GM12878 (cell line): ENCODE results near the gene TRIOBP. TPM values are rescaled to one million over a fixed set of nuclear protein-coding genes. Genes with fewer than 3 reads are reported as not detected.

Experiments used
- ATF7 ChIP-seq: fragments of 450-650 bp; IDR thresholded peaks from 2 replicates; pipeline ENCODE4 v1.6.1; 2016; ENCODE audit warnings: low read depth, mild to moderate bottlenecking
- BACH1 ChIP-seq: fragments of 450-650 bp; IDR thresholded peaks from 2 replicates; pipeline ENCODE4 v1.6.1; 2017; ENCODE audit warnings: mild to moderate bottlenecking, borderline replicate concordance
- BCLAF1 ChIP-seq: fragments of 450-650 bp; IDR thresholded peaks from 2 replicates; pipeline ENCODE4 v1.6.1; 2017; ENCODE audit warnings: antibody characterized with exemption, mild to moderate bottlenecking, moderate library complexity
- BRCA1 ChIP-seq: IDR thresholded peaks from 2 replicates; pipeline ENCODE4 v1.6.1; 2011; ENCODE audit warnings: low read depth, low read length, improper control_type of control experiment
- EP300 ChIP-seq, 2 experiments: fragments of 150-350 bp in 1 of 2; IDR thresholded peaks; 2 replicates each; pipeline ENCODE4 v1.6.1; 2011 to 2012; ENCODE audit warnings: low read depth in 2 of 2, low read length in 2 of 2, borderline replicate concordance in 1 of 2, improper control_type of control experiment in 1 of 2, inconsistent platforms in 1 of 2; ENCODE audit not compliant: control insufficient read depth in 1 of 2
- HDAC2 ChIP-seq: fragments of 200-600 bp; sonication (generic); IDR thresholded peaks from 2 replicates; pipeline ENCODE4 v1.6.1; 2017
- IRF4 ChIP-seq: IDR thresholded peaks from 2 replicates; pipeline ENCODE4 v1.6.1; 2011; ENCODE audit warnings: low read depth, low read length
- NR2C1 ChIP-seq: fragments of 450-650 bp; IDR thresholded peaks from 2 replicates; pipeline ENCODE4 v1.6.1; 2017; ENCODE audit warnings: antibody characterized with exemption, mild to moderate bottlenecking, moderate library complexity
- POLR2AphosphoS5 ChIP-seq: IDR thresholded peaks from 2 replicates; pipeline ENCODE4 v1.6.1; 2011; ENCODE audit warnings: mild to moderate bottlenecking, low read length, inconsistent platforms
- RELB ChIP-seq: fragments of 450-650 bp; IDR thresholded peaks from 2 replicates; pipeline ENCODE4 v1.6.1; 2017; ENCODE audit warnings: low read depth, mild to moderate bottlenecking, moderate library complexity
- SPI1 ChIP-seq: IDR thresholded peaks from 2 replicates; pipeline ENCODE4 v1.6.1; 2011; ENCODE audit warnings: low read depth, mild to moderate bottlenecking, low read length, moderate library complexity, borderline replicate concordance; ENCODE audit not compliant: insufficient read depth
- SRF ChIP-seq, 2 experiments: IDR thresholded peaks; 2 replicates each; pipeline ENCODE4 v1.6.1; 2011; ENCODE audit warnings: low read depth in 2 of 2, low read length in 2 of 2, mild to moderate bottlenecking in 1 of 2, moderate library complexity in 1 of 2
- WRNIP1 ChIP-seq: IDR thresholded peaks from 2 replicates; pipeline ENCODE4 v1.6.1; 2011; ENCODE audit warnings: low read depth, low read length, improper control_type of control experiment, borderline replicate concordance
- polyA plus RNA-seq, 11 experiments: library from polyadenylated mRNA; depleted of rRNA in 4 of 11; unstranded in 6 of 11; stranded (reverse) in 5 of 11; fragments of >200 nt; fragmentation: Nextera tagmentation in 4 of 11; fragmentation: Illumina TruSeq in 1 of 11; extraction: Ambion mirVana in 4 of 11; extraction: Trizol in 1 of 11; gene quantifications; 1 replicate in 1 of 11; 2 replicates in 10 of 11; pipeline versions ENCODE4 v1.2.1 to v1.2.3, GENCODE V29; 2011 to 2016; ENCODE audit warnings: inconsistent platforms in 2 of 11, missing spikeins in 2 of 11, low read depth in 1 of 11
- total RNA-seq, 4 experiments: library from RNA; depleted of rRNA in 3 of 4; stranded (reverse); fragments of >200 nt in 3 of 4; fragmentation: Illumina TruSeq in 1 of 4; extraction: Trizol in 1 of 4; gene quantifications; 2 replicates each; pipeline versions ENCODE4 v1.2.1 to v1.2.3, GENCODE V29; 2013 to 2021
- TF ChIP-seq, protein P1 (sequence below): fragments of 450-650 bp; IDR thresholded peaks from 2 replicates; pipeline ENCODE4 v1.6.1; 2018; ENCODE audit warnings: mild to moderate bottlenecking, low read depth, moderate library complexity; ENCODE audit not compliant: partially characterized antibody
- TF ChIP-seq, protein P2 (sequence below): fragments of 450-650 bp; IDR thresholded peaks from 2 replicates; pipeline ENCODE4 v1.6.1; 2017; ENCODE audit warnings: mild to moderate bottlenecking, low read depth, inconsistent platforms; ENCODE audit not compliant: poor library complexity, severe bottlenecking
- TF ChIP-seq, protein P3 (sequence below): fragments of 450-650 bp; formaldehyde crosslinking; IDR thresholded peaks from 2 replicates; pipeline ENCODE4 v1.4.0; 2020; ENCODE audit warnings: mild to moderate bottlenecking, moderate library complexity

TRIOBP gene
- total and polyA plus RNA-seq, 10 of the 15 experiments (the other 5 are each of a cell fraction or from before 2014, with no cell fraction given): 0.21 to 23.6 (median 11.9) TPM

- TF ChIP-seq WRNIP1 (no peak), ATF7 (no peak), NR2C1 (no peak), BACH1 (no peak), BRCA1 (no peak), RELB (no peak), BCLAF1 (no peak), POLR2AphosphoS5 (no peak), EP300 (IDR thresholded peaks at IDR 0.05; ENCODE audit: borderline replicate concordance in 1 of 2, control insufficient read depth in 1 of 2, low read depth in 2 of 2, low read length in 2 of 2) (no peak), HDAC2 (no peak), IRF4 (no peak), SPI1 (no peak), SRF (IDR thresholded peaks at IDR 0.05; ENCODE audit: low read depth in 2 of 2, low read length in 2 of 2) (no peak)
- TF ChIP-seq, protein P1, sequence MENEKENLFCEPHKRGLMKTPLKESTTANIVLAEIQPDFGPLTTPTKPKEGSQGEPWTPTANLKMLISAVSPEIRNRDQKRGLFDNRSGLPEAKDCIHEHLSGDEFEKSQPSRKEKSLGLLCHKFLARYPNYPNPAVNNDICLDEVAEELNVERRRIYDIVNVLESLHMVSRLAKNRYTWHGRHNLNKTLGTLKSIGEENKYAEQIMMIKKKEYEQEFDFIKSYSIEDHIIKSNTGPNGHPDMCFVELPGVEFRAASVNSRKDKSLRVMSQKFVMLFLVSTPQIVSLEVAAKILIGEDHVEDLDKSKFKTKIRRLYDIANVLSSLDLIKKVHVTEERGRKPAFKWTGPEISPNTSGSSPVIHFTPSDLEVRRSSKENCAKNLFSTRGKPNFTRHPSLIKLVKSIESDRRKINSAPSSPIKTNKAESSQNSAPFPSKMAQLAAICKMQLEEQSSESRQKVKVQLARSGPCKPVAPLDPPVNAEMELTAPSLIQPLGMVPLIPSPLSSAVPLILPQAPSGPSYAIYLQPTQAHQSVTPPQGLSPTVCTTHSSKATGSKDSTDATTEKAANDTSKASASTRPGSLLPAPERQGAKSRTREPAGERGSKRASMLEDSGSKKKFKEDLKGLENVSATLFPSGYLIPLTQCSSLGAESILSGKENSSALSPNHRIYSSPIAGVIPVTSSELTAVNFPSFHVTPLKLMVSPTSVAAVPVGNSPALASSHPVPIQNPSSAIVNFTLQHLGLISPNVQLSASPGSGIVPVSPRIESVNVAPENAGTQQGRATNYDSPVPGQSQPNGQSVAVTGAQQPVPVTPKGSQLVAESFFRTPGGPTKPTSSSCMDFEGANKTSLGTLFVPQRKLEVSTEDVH: no peak
- TF ChIP-seq, protein P2, sequence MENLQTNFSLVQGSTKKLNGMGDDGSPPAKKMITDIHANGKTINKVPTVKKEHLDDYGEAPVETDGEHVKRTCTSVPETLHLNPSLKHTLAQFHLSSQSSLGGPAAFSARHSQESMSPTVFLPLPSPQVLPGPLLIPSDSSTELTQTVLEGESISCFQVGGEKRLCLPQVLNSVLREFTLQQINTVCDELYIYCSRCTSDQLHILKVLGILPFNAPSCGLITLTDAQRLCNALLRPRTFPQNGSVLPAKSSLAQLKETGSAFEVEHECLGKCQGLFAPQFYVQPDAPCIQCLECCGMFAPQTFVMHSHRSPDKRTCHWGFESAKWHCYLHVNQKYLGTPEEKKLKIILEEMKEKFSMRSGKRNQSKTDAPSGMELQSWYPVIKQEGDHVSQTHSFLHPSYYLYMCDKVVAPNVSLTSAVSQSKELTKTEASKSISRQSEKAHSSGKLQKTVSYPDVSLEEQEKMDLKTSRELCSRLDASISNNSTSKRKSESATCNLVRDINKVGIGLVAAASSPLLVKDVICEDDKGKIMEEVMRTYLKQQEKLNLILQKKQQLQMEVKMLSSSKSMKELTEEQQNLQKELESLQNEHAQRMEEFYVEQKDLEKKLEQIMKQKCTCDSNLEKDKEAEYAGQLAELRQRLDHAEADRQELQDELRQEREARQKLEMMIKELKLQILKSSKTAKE: no peak
- TF ChIP-seq, protein P3, sequence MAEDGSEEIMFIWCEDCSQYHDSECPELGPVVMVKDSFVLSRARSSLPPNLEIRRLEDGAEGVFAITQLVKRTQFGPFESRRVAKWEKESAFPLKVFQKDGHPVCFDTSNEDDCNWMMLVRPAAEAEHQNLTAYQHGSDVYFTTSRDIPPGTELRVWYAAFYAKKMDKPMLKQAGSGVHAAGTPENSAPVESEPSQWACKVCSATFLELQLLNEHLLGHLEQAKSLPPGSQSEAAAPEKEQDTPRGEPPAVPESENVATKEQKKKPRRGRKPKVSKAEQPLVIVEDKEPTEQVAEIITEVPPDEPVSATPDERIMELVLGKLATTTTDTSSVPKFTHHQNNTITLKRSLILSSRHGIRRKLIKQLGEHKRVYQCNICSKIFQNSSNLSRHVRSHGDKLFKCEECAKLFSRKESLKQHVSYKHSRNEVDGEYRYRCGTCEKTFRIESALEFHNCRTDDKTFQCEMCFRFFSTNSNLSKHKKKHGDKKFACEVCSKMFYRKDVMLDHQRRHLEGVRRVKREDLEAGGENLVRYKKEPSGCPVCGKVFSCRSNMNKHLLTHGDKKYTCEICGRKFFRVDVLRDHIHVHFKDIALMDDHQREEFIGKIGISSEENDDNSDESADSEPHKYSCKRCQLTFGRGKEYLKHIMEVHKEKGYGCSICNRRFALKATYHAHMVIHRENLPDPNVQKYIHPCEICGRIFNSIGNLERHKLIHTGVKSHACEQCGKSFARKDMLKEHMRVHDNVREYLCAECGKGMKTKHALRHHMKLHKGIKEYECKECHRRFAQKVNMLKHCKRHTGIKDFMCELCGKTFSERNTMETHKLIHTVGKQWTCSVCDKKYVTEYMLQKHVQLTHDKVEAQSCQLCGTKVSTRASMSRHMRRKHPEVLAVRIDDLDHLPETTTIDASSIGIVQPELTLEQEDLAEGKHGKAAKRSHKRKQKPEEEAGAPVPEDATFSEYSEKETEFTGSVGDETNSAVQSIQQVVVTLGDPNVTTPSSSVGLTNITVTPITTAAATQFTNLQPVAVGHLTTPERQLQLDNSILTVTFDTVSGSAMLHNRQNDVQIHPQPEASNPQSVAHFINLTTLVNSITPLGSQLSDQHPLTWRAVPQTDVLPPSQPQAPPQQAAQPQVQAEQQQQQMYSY: no peak
These were observed 121.7 kb downstream of the TRIOBP start (continued) for GRCh38 chr22:37818409-37819104.
